OCI-LY1 (cell line): ENCODE measurements around the gene PGM2L1.

Source experiments
- CTCF ChIP-seq: fragments of 200-600 bp; sonication (generic), shearing (Covaris generic); IDR thresholded peaks from 2 replicates; pipeline ENCODE4 v1.5.1; 2017; ENCODE audit warnings: mild to moderate bottlenecking, antibody characterized with exemption, low read length, moderate library complexity, mixed read lengths
- EZH2 ChIP-seq: fragments of 200-600 bp; sonication (generic), shearing (Covaris generic); IDR thresholded peaks from 2 replicates; pipeline ENCODE4 v1.8.0; 2017; ENCODE audit warnings: borderline replicate concordance, mixed run types, mild to moderate bottlenecking, antibody characterized with exemption, low read length, moderate library complexity, mixed read lengths

DNA sequence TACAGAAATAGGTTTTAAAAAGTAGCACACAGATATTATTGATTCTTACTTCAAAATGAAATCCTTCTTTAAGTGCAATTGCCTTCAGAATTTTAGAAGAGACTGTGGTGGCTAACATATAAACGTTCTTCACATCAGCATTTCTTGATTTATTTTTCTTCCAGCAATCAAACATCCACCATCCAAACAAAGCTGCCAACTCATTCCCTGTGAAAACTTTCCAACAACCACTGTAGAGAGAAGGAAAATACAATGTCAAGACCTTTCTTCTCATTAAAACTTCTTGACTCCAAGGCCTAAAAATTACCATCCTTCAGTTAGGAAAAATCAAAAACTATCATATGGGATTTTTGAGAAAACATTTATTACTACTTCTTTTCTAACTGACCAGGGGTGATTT lies 52.8 kb downstream of the PGM2L1 start:
- TF ChIP-seq CTCF (no peak), EZH2 (no peak)
